ENCODE measurements around the gene CTNND2. TPM values are rescaled to one million over a fixed set of nuclear protein-coding genes. Genes with fewer than 3 reads are reported as not detected.

Gene CTNND2
- total RNA-seq, 3 donors from 2014 or later (not counting 1 experiment from before 2014, with no cell fraction given) = not detected

- no peak overlapping the region for H3K4me3 Mint-ChIP-seq
- DNase-seq = no peak
- peaks cover 0 to 8% of the 10 kb centered on the region in 2 donors for H3K27me3 Mint-ChIP-seq (ENCODE audit: low read depth in 2 of 2)
- Histone ChIP-seq H3K36me3 (ENCODE audit: control insufficient read depth, insufficient read depth, low read length) (no peaks in the 10 kb centered on the region), H3K4me3 (ENCODE audit: low read length) (no peak overlapping the region), H3K4me1 (ENCODE audit: control insufficient read depth, insufficient read depth, low read length) (no peaks in the 10 kb centered on the region), H3K27me3 (ENCODE audit: control insufficient read depth, insufficient read depth, low read length) (no peaks in the 10 kb centered on the region), H3K27ac (ENCODE audit: low read length) (no peak overlapping the region), H3K9me3 (ENCODE audit: control insufficient read depth, insufficient read depth, low read length) (no peaks in the 10 kb centered on the region)
- TF ChIP-seq CTCF (IDR thresholded peaks at IDR 0.05) = no peak
- intact Hi-C loops (cut with micrococcal nuclease) = no loop called here
- H3K27ac Mint-ChIP-seq = no peak overlapping the region
- peaks cover 0 to 5% of the 10 kb centered on the region in 2 donors for H3K4me1 Mint-ChIP-seq
- ATAC-seq = no peak
- peaks cover 0 to 3% of the 10 kb centered on the region in 2 donors for H3K9me3 Mint-ChIP-seq
- 90% methylated on average over 2 of the region's 3 CpGs for WGBS (ENCODE audit: insufficient coverage)
- peaks cover 5% of the 10 kb centered on the region for H3K36me3 Mint-ChIP-seq
These were observed 309.2 kb downstream of the CTNND2 start for GRCh38 chr5:11595045-11595444.

GRCh38 chr5:11594021-11594420, 310.2 kb downstream of the CTNND2 start:
- 60% methylated on average over 1 of the region's 2 CpGs for WGBS (ENCODE audit: insufficient coverage)
- no peak for DNase-seq
- ATAC-seq = no peak
- no peak overlapping the region for H3K4me3 ChIP-seq (ENCODE audit: low read length)
- H3K27me3 ChIP-seq (ENCODE audit: control insufficient read depth, insufficient read depth, low read length) = no peaks in the 10 kb centered on the region
- peaks cover 0 to 5% of the 10 kb centered on the region in 2 donors for H3K4me1 Mint-ChIP-seq
- intact Hi-C loops (cut with micrococcal nuclease) = no loop called here
- H3K9me3 Mint-ChIP-seq = peaks cover 0 to 3% of the 10 kb centered on the region in 2 donors
- H3K4me3 Mint-ChIP-seq = no peak overlapping the region
- H3K27ac Mint-ChIP-seq = no peak overlapping the region
- H3K9me3 ChIP-seq (ENCODE audit: control insufficient read depth, insufficient read depth, low read length) = no peaks in the 10 kb centered on the region
- H3K36me3 Mint-ChIP-seq = peaks cover 5% of the 10 kb centered on the region
- no peak overlapping the region for H3K27ac ChIP-seq (ENCODE audit: low read length)
- no peaks in the 10 kb centered on the region for H3K36me3 ChIP-seq (ENCODE audit: control insufficient read depth, insufficient read depth, low read length)
- TF ChIP-seq CTCF (IDR thresholded peaks at IDR 0.05) = no peak
- H3K4me1 ChIP-seq (ENCODE audit: control insufficient read depth, insufficient read depth, low read length) = no peaks in the 10 kb centered on the region
- peaks cover 0 to 8% of the 10 kb centered on the region in 2 donors for H3K27me3 Mint-ChIP-seq (ENCODE audit: low read depth in 2 of 2)

- Histone ChIP-seq H3K4me3 (ENCODE audit: low read length) (no peak overlapping the region), H3K27ac (ENCODE audit: low read length) (no peak overlapping the region), H3K9me3 (ENCODE audit: control insufficient read depth, insufficient read depth, low read length) (no peaks in the 10 kb centered on the region), H3K27me3 (ENCODE audit: control insufficient read depth, insufficient read depth, low read length) (no peaks in the 10 kb centered on the region), H3K4me1 (ENCODE audit: control insufficient read depth, insufficient read depth, low read length) (no peaks in the 10 kb centered on the region), H3K36me3 (ENCODE audit: control insufficient read depth, insufficient read depth, low read length) (no peaks in the 10 kb centered on the region)
- WGBS (ENCODE audit: insufficient coverage) = 96% methylated on average over 6 of the region's 6 CpGs
- H3K9me3 Mint-ChIP-seq = peaks cover 0 to 3% of the 10 kb centered on the region in 2 donors
- ATAC-seq (no peak), DNase-seq (no peak)
- TF ChIP-seq CTCF (IDR thresholded peaks at IDR 0.05) = no peak
- H3K36me3 Mint-ChIP-seq = peaks cover 5% of the 10 kb centered on the region
- H3K4me1 Mint-ChIP-seq = peaks cover 0 to 5% of the 10 kb centered on the region in 2 donors
- H3K4me3 Mint-ChIP-seq = no peak overlapping the region
- H3K27ac Mint-ChIP-seq = no peak overlapping the region
- H3K27me3 Mint-ChIP-seq (ENCODE audit: low read depth in 2 of 2) = peaks cover 0 to 10% of the 10 kb centered on the region in 2 donors
- intact Hi-C loops (cut with micrococcal nuclease) = no loop called here
These were observed 313.8 kb downstream of the CTNND2 start for GRCh38 chr5:11590475-11590874.

- Mint-ChIP-seq H3K36me3 (peaks cover 5% of the 10 kb centered on the region), H3K9me3 (peaks cover 0 to 3% of the 10 kb centered on the region in 2 donors), H3K27ac (no peak overlapping the region), H3K27me3 (ENCODE audit: low read depth in 2 of 2) (peaks cover 0 to 11% of the 10 kb centered on the region in 2 donors), H3K4me1 (peaks cover 0 to 5% of the 10 kb centered on the region in 2 donors), H3K4me3 (no peak overlapping the region)
- no peak overlapping the region for H3K4me3 ChIP-seq (ENCODE audit: low read length)
- H3K4me1 ChIP-seq (ENCODE audit: control insufficient read depth, insufficient read depth, low read length) = no peaks in the 10 kb centered on the region
- TF ChIP-seq CTCF (IDR thresholded peaks at IDR 0.05) = no peak
- ATAC-seq (no peak), DNase-seq (no peak)
- WGBS (ENCODE audit: insufficient coverage) = 24% methylated on average over 6 of the region's 6 CpGs
- no peaks in the 10 kb centered on the region for H3K36me3 ChIP-seq (ENCODE audit: control insufficient read depth, insufficient read depth, low read length)
- no peaks in the 10 kb centered on the region for H3K9me3 ChIP-seq (ENCODE audit: control insufficient read depth, insufficient read depth, low read length)
- H3K27ac ChIP-seq (ENCODE audit: low read length) = no peak overlapping the region
- intact Hi-C loops (cut with micrococcal nuclease) = no loop called here
- H3K27me3 ChIP-seq (ENCODE audit: control insufficient read depth, insufficient read depth, low read length) = no peaks in the 10 kb centered on the region
These were observed 315.4 kb downstream of the CTNND2 start for GRCh38 chr5:11588803-11589202.
